ENCODE results near the gene RHOBTB1. TPM values are rescaled to one million over a fixed set of nuclear protein-coding genes. Genes with fewer than 3 reads are reported as not detected.

RHOBTB1 gene
- total and polyA plus RNA-seq, 2 experiments from 2014 or later: 4.6 to 13.2 TPM

GRCh38 chr10:60932756-60933155 lies 11.2 kb downstream of the RHOBTB1 start:
- no peaks in the 10 kb centered on the region for H3F3A ChIP-seq (replicated peaks; ENCODE audit: low read depth)
- no peaks in the 10 kb centered on the region for H3K4me1 Mint-ChIP-seq
- 0 out of 3 replicates have a peak, but pooled peaks cover under 1% of the 10 kb centered on the region for H3K9me3 Mint-ChIP-seq
- ATAC-seq: no peak
- no peak overlapping the region for H3K4me3 ChIP-seq
- H3K27ac Mint-ChIP-seq: no peak overlapping the region
- H3K36me3 ChIP-seq (ENCODE audit: insufficient read depth): no peaks in the 10 kb centered on the region
- no peaks in the 10 kb centered on the region for H3K9me2 ChIP-seq (ENCODE audit: insufficient read depth)
- peaks cover 5% of the 10 kb centered on the region; the same call in 1 of the 3 replicates for H3K36me3 Mint-ChIP-seq (ENCODE audit: low read depth)
- no peak for TF ChIP-seq ZNF331 (CRISPR knock-in tag; IDR thresholded peaks at IDR 0.05; ENCODE audit: low read depth)
- TF ChIP-seq CTCF (conservative IDR thresholded peaks at IDR 0.05; ENCODE audit: low read depth in 2 of 2): no peak
- no peak for TF ChIP-seq ETS1 (IDR thresholded peaks at IDR 0.05)
- no peaks in the 10 kb centered on the region for H3K79me2 ChIP-seq (replicated peaks; ENCODE audit: insufficient read depth)
- H3K27me3 Mint-ChIP-seq (ENCODE audit: insufficient read depth, low read depth, poor library complexity): no peaks in the 10 kb centered on the region
- no peaks in the 10 kb centered on the region for H4K20me1 ChIP-seq (replicated peaks; ENCODE audit: insufficient read depth)
- no peak overlapping the region for H3K4me2 ChIP-seq
- peak; percentile 9 for DNase-seq (ENCODE audit: low spot score)
- H3K27ac ChIP-seq (ENCODE audit: low read depth): no peak overlapping the region
- no peaks in the 10 kb centered on the region for H3K27me3 ChIP-seq (ENCODE audit: insufficient read depth)
- no peak overlapping the region for H3K4me3 Mint-ChIP-seq
- no peaks in the 10 kb centered on the region for H3K4me1 ChIP-seq (ENCODE audit: insufficient read depth)
- H2AFZ ChIP-seq: no peak overlapping the region

- no peaks in the 10 kb centered on the region for H4K20me1 ChIP-seq (replicated peaks; ENCODE audit: insufficient read depth)
- H3F3A ChIP-seq (replicated peaks; ENCODE audit: low read depth): no peaks in the 10 kb centered on the region
- Mint-ChIP-seq H3K4me3 (no peak overlapping the region), H3K27ac (no peak overlapping the region), H3K4me1 (no peaks in the 10 kb centered on the region), H3K27me3 (ENCODE audit: insufficient read depth, low read depth, poor library complexity) (no peaks in the 10 kb centered on the region), H3K36me3 (ENCODE audit: low read depth) (peaks cover 5% of the 10 kb centered on the region; the same call in 1 of the 3 replicates), H3K9me3 (peaks cover 2% of the 10 kb centered on the region; the same call in 1 of the 3 replicates)
- H2AFZ ChIP-seq: no peak overlapping the region
- no peak overlapping the region for H3K27ac ChIP-seq (ENCODE audit: low read depth)
- no peaks in the 10 kb centered on the region for H3K4me1 ChIP-seq (ENCODE audit: insufficient read depth)
- H3K4me3 ChIP-seq: no peak overlapping the region
- no peak for DNase-seq (ENCODE audit: low spot score)
- H3K9me2 ChIP-seq (ENCODE audit: insufficient read depth): no peaks in the 10 kb centered on the region
- H3K79me2 ChIP-seq (replicated peaks; ENCODE audit: insufficient read depth): no peaks in the 10 kb centered on the region
- H3K36me3 ChIP-seq (ENCODE audit: insufficient read depth): no peaks in the 10 kb centered on the region
- ATAC-seq: no peak
- H3K4me2 ChIP-seq: no peak overlapping the region
- H3K27me3 ChIP-seq (ENCODE audit: insufficient read depth): no peaks in the 10 kb centered on the region
- no peak for TF ChIP-seq ZNF331 (CRISPR knock-in tag; IDR thresholded peaks at IDR 0.05; ENCODE audit: low read depth)
- no peak for TF ChIP-seq JUNB (IDR thresholded peaks at IDR 0.05; ENCODE audit: unreplicated experiment)
- TF ChIP-seq CTCF (conservative IDR thresholded peaks at IDR 0.05; ENCODE audit: low read depth in 2 of 2): no peak
- no peak for TF ChIP-seq NANOG (IDR thresholded peaks at IDR 0.05; ENCODE audit: borderline replicate concordance)
- no peak for TF ChIP-seq EZH2 (IDR thresholded peaks at IDR 0.05; ENCODE audit: low read depth, unreplicated experiment)
- no peak for TF ChIP-seq REST (IDR thresholded peaks at IDR 0.05; ENCODE audit: unreplicated experiment)
- no peak for TF ChIP-seq STAT1 (IDR thresholded peaks at IDR 0.05; ENCODE audit: unreplicated experiment)
These were observed 13.7 kb downstream of the RHOBTB1 start for GRCh38 chr10:60930237-60930636.

Data from GM23338 (cell line).